Gastroesophageal sphincter (tissue), 3 donors: ENCODE measurements around the gene SP7.

ENCODE experiments used
- POLR2A ChIP-seq, 2 donors: fragments of 450-650 bp; IDR thresholded peaks; one replicate each; pipeline ENCODE4 v1.6.1; 2017; ENCODE audit warnings: antibody characterized with exemption in 2 of 2, mild to moderate bottlenecking in 2 of 2, moderate library complexity in 1 of 2
- POLR2AphosphoS5 ChIP-seq: sonication (generic); formaldehyde crosslinking; IDR thresholded peaks from one replicate; pipeline ENCODE4 v1.6.1; 2017; ENCODE audit warnings: antibody characterized with exemption
- TF ChIP-seq, protein P1 (sequence below), 4 experiments: fragments of 200-600 bp in 2 of 4; fragments of 450-650 bp in 2 of 4; sonication (generic) in 1 of 4; IDR thresholded peaks; one replicate each; pipeline ENCODE4 v1.5.1; 2017 to 2019; ENCODE audit warnings: antibody characterized with exemption in 4 of 4, mild to moderate bottlenecking in 2 of 4, moderate library complexity in 2 of 4

DNA sequence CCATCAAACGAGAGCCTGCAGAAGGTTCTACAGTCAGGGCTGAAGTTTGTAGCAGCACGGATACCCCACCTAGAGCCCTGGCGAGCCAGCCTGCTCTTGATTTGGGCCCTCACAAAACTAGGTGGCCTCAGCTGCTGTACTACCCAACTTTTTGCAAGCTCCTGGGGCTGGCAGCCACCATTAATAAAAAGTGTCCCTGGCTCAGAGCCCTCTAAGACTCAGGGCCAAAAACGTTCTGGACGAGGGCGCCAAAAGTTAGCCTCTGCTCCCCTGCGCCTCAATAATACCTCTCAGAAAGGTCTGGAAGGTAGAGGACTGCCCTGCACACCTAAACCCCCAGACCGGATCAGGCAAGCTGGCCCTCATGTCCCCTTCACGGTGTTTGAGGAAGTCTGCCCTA, 49.7 kb downstream of the SP7 start:
- TF ChIP-seq POLR2A (IDR thresholded peaks at IDR 0.05): no peak
- TF ChIP-seq, protein P1, sequence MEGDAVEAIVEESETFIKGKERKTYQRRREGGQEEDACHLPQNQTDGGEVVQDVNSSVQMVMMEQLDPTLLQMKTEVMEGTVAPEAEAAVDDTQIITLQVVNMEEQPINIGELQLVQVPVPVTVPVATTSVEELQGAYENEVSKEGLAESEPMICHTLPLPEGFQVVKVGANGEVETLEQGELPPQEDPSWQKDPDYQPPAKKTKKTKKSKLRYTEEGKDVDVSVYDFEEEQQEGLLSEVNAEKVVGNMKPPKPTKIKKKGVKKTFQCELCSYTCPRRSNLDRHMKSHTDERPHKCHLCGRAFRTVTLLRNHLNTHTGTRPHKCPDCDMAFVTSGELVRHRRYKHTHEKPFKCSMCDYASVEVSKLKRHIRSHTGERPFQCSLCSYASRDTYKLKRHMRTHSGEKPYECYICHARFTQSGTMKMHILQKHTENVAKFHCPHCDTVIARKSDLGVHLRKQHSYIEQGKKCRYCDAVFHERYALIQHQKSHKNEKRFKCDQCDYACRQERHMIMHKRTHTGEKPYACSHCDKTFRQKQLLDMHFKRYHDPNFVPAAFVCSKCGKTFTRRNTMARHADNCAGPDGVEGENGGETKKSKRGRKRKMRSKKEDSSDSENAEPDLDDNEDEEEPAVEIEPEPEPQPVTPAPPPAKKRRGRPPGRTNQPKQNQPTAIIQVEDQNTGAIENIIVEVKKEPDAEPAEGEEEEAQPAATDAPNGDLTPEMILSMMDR (IDR thresholded peaks at IDR 0.05): no peak
- TF ChIP-seq POLR2AphosphoS5: no peak
